DND-41 (cell line): ENCODE data around the gene RAB6B.

ENCODE experiments used
- CTCF ChIP-seq: IDR thresholded peaks from 2 replicates; pipeline ENCODE4 v1.5.1; 2012; ENCODE audit warnings: borderline replicate concordance, low read length, moderate library complexity, mild to moderate bottlenecking; ENCODE audit not compliant: poor library complexity, severe bottlenecking; ENCODE audit errors: extremely low read depth
- EZH2 ChIP-seq: IDR thresholded peaks from 3 replicates; pipeline ENCODE4 v1.6.1; 2012; ENCODE audit warnings: borderline replicate concordance, low read depth, mild to moderate bottlenecking, moderate library complexity, low read length, inconsistent platforms; ENCODE audit not compliant: severe bottlenecking

DNA sequence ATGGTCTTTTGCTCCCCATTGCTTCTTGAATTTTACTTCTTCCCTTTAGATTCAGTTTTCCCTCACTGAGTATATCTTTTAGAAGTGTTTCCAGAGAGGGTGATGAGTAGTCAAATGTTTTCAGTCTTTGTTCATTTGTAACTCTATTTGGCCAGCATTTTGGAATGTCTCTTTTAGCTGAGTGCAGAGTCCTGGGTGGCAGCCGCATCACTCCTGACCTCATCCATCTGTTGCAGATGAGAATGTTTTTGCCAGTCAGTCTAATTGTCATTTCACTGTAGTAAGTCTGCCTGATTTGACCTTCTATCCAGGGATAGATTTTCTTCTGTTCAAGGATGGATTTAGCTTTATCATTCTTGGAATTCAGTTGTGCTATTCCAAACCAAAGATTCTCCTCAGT lies 82.8 kb downstream of the RAB6B start:
- TF ChIP-seq CTCF (no peak), EZH2 (no peak)
